CD4-positive, alpha-beta T cell treated with Interferon alpha-2 for 1 hour (primary cell): ENCODE data around the gene AFTPH.

Source experiments
- DNase-seq, 2 donors: peaks; one replicate each; pipeline ENCODE4 v3.0.0-alpha.2; 2020 to 2022

The AFTPH gene

DNA sequence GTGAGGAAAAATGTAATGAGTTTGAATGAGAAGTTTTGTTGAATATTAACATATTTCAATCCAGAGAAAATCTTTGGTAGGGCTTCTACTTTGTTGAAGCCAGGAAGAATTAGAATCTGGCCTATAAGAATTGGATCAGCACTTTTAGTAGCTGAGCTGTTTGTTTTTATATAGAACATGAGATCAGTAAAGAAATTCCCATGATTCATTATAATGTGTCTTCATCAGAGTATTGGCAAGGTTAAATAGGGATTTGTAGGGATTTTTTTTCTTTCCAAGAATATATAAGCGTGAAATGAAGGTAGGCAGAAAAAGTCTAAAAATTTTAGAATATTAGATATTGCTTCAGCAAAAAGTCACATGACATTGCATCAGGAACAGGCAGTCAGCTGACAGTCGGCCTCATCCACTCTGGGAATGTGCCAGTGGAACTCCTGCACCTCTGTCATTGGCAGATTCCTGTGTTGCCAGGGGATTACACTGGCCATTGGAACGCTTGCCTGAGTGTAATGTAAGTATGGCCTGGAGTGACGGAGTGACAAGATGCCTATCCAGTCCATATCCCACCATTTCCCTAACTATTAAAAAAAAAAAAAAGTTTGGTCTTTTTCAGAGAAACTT lies 69.0 kb downstream of the AFTPH start:
- DNase-seq: no peak

DNA sequence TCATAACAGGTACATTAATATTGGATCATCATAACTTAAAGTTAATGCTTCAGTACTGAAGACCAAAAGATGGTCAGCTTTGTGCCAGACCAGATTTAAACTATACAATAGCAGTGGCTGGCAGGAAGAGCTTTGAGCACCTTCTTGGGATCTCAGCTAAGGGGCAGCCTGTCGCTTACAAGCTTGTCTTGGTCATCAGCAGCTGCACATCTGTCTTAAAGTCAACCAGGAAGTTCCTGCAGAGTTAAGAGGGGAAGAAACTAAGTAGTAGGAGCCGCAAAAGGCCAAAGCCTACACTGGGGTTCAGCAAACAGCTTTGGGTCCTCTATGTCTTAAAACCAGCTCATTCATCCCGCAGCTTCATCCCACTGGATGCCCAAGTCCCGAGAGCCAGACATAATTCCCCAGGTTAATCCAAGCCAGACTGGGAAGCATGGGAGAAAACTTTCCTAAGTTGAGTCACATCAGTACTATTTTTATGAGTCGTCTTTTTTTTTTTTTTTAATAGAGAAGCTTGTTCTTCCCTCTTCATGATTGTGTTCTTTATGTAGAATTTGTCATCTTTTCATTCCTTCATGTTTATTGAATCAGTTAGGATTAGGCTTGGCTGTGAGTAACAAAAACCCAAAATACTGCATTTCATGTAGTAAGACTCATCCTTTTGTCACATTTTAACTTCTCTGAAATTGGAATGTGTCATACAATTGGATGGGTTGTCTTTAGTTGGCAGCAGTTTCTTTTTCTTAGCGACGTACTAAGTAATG lies 70.3 kb downstream of the AFTPH start:
- no peak for DNase-seq

DNA sequence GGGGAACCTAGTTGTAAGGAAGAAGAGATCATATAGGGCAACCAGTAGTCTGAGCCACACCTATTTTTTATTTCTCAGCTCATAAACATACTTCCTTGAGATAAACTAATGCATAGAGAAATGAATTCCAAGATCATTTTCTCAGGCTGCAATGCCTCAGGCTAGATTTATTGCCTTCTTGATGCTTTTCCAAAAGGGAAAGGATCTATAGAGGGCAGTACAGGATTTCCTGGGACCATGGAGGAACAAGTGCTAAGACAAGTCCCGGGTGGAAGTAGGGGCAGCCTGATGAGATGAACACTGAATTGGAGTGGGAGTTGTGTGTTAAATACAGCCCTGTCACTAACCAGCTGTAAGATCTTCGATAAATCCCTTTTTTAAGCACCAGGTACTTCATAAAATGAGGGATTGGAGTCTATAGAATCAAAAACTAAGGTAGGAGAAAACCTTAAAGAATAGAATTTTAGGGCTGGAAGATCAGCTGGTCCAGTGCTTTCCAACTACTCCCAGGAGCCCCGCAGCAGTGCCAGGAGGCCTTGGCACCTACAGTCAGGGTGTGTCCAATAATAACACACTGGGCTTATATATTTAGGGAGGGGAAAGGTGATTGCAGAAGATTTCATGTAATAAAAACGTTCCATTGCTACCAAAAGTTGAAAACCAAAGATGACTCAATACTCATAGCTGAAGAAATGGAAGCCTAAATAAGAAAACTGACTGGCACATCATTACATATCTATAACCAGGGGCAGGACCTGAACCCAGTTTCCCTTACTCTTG lies 71.5 kb downstream of the AFTPH start:
- no peak for DNase-seq

DNA sequence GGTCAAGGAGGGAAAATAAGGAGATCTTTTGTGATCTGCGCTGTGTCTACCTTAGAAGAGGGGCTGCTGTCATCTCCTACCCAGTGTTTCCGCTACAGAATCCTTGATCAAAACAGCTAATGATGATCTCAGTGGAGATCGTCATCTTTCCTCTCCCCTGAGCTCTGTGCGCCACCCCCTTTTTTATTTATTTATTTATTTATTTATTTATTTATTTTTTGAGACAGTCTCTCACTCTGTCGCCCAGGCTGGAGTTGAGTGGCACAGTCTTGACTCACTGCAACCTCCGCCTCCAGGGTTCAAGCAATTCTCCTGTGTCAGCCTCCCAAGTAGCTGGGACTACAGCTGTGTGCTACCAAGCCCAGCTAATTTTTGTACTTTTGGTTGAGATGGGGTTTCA lies 74.1 kb downstream of the AFTPH start:
- no peak for DNase-seq

DNA sequence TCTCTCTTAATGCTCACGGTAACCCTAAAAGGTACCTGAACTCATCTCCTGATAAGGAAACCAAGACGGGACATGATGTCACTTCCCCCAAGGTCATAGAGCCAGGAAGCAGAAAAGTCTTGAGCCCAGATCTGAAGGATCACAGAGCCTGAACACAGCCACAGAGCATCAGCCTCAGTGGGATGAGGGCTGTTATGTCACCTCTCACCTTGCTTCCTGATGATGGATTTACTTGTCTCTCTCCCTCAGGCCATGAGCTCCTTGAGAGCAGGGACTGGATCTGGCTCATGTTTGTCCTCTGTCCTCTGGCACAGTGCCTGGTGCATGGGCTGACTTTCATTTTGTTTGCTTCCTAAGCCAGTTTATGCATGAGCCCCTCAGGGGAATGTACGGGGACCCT lies 75.3 kb downstream of the AFTPH start:
- DNase-seq: no peak

DNA sequence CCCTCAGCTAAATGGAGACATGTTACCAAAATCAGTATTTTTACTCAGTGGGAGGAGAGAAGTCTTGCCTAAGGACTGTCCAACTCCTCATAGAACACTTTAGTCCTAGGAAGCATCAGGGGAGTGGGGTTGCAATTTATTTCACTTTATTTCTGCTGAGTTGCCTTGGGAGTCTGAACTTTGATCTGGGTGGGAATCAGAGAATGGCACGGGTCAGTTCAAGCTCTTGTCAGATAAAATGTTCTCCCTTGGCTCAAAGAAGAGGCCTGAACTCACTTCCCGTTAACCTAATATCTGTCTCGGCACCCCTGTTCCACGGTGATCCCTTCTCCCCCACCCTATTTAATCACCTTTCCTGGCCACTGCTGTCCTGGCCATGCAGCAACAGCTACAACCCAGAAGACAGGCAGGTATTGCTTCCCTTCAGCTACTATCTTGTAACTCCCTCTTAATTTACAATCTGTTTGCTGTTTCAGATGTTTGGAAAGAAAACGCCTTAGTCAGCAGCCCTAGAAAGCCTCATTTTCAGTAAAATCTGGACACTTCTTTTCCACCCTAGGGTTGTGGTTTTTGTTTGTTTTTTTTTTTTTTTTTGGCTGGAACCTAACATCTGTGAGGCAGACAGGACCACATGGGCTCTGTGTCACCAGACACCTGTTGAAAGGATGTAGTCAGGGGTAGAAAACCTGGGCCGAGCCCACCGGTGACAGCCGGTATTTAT lies 77.1 kb downstream of the AFTPH start:
- no peak for DNase-seq

DNA sequence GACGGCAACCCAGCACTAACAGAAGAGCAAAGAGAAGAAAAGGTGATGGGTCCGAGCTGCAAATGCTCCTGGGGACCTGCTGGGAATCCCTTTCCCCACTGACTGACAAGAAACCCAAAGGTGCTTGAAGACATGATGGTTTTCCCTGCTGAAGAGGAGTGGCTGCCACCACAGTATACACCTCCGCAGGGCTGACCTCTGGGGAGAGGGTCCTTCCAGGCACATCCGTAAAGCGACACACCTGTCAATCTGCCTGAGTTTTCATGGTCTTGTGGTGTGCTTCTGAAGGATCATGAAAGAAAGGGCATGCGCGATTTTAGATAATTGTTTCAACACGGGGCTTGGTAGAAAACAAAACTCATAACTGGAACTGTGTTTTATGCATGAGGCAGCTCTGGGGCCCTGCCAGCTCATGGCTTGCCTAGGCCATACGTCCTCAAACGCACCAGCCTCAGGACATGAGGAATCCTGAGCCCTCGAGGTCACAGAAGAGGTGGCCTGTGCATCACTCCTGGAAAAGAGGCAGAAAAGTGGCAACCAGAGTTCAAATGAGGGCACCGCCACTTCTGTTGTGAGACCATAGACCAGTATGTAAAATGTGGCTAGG lies 77.8 kb downstream of the AFTPH start:
- DNase-seq: no peak

DNA sequence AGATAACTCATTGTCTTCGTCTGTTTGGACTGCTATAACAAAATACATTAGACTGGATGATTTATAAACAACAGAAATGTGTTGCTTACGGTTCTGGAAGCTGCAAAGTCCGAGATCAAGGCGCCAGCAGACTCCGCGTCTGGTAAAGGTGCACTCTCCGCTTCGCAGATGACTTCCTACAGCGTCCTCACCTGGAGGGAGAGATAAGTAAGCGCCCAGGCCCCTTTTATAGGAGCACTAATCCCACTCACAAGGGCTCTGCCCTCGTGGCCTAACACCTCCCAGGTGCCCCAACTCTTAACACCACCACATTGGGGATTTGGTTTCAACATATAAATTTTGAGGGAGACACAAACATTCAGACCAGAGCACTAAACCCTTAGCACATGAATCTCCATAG lies 78.3 kb downstream of the AFTPH start:
- DNase-seq: no peak

DNA sequence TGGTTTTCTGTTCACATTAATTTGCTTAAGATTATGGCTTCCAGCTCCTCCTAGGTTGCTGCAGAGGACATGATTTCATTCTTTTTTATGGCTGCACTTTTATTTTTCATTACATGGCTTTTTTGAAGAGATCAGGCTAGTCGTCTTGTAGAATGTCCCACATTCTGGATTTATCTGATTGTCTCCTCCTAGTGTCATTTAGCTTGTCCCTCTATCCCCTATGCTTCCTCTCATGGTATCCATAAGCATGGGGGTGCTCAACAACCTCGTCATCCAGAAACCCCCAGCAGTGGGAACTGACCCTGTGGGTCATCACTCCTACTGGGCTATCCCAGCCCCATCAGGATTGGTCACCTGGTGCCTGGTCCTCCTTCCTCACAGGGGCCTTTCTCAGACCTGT lies 80.0 kb downstream of the AFTPH start:
- no peak for DNase-seq

DNA sequence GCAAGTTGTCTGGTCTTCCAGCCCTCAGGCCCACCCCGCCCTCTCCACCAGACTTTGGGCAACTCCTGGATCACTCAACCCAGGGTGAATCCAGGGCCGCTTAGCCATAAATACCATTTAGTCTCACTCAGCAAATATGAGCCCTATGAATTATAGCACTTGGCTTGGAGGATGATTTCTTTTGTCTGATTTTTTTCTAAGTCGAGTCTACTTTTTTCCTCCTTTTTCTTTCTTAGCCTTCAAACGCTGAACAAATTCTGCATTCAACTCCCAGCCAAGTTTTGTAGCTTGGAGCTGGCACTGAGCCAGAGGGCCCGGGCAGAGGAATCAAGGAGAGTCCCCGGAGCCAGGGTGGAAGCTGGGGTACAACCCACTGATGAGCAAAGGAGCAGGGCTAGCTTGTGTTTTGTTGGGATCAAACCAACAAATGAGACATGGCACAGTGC lies 80.9 kb downstream of the AFTPH start:
- DNase-seq: no peak

DNA sequence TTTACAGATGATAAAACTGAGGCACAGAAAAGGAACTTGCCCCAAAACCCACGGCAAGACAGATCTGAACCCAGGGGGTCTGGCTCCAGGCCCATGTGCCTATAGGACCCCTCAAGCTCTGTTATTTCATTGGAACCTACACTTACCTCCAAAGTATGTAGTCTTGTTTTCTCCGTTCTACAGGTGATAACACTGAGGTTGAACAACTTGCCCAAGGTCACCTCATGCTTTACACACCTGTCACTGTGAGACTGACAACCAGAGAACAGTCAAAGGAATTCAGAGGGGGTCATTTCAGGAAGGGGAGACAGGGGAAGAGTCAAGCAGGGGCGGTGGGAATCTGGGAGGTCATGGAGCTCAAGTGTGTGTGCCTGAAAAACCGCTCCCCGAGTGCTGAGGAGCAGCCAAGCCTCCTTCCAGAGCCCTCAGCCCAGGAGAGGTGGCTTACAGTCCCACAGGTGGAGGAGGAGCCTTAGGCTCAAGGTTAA lies 81.9 kb downstream of the AFTPH start:
- no peak for DNase-seq

DNA sequence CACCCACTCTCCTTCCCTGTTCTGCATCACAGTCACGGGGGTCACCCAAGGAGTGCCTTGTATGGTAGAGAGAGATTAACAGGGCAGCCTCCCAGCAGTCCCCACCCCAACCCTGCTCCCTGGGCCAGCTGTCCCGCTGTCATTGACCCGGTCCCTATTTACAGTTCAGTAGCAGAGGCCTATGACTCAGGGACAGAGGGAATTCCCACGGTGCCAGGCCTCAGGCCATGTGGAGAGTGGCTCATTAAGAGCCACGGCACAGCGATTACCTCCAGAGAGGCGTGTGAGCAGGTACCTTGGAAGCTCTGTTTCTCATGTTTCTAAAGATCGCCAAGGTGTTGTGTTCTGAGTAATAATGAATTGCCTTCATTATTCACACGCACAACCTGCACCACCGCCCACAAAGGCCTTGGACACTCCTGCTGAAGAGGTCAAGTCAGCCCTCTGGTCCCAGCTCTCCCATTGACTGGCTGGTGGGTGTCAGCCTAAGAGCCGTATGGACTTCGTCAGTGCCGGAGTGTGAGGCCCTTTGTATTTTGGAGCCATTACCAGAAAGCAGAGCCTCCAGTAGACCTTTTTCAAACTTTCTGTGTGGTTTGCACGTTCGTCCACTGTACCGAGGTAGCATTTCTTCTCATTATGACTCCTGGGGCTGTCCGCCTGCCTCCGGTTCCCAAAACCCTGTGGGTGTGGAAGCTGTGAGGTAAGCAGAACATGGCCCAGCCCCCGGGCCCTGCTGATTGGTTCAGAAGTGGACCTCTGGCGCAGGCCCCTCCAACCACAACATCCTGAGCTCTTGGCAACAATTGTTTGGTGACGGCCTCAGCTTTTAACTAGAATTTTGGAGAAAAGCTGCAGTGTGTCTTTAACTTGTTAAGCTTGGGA lies 82.6 kb downstream of the AFTPH start:
- DNase-seq: peak; percentile 92

DNA sequence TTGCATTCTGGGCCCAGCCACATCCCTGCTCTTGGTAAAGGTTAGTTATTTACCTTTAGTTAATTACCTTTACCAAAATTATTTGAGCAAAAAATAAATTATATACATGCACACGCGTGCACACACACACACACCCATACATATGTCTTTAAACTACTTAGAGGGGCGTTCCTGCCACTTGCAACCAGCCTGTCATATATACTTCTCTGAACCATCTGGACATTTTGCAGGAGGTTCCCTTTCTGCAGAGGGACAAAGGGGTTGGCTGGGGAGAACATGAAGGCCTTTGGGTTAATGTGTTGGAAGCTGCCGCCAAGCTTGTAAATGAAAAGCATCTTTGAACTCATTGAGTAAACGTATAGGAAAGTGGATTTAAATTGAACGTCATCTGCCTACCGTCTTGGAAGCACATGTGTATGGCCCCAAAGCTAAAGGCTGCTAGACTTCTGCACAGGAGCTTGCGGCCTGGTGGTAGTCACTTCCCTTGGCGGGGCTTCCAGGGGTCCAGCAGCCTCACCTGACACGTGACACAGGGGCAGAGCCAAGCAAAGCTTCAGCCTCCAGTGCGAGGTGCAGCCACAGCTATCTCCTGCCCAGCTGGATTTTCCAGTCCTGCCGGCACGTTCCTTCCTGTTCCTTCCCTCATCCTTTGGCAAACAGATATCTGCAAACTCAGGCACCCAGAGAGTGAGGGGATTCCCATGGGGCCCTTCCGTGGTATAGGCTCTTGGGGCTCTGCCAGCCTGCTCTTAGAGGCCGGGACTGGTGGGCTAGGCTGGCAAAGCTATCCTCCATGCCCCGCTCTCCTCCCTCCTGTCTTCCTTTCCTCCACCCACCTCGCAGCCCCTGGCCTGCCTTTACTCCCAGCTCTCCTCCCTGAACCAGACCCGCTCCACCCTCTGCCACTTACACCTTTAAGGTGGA lies 83.5 kb downstream of the AFTPH start:
- no peak for DNase-seq

DNA sequence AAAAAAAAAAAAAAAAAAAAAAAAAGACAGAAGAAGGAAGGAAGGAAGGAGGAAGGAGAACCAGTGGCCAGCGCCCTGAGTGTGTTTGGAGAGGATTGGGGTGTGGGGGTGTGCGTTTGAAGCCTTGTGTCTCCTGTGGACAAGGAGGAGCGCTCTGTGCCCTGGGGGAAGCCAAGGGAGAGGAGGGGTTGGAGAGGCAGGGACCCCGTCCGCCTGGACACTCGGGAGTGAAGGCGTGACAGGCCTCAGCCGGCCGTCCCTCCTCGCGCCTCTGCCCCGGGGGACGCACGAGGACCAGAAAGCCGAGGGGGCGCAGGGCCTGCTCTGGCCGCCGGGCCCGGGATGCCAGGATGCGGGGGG lies 84.7 kb downstream of the AFTPH start:
- DNase-seq: no peak

DNA sequence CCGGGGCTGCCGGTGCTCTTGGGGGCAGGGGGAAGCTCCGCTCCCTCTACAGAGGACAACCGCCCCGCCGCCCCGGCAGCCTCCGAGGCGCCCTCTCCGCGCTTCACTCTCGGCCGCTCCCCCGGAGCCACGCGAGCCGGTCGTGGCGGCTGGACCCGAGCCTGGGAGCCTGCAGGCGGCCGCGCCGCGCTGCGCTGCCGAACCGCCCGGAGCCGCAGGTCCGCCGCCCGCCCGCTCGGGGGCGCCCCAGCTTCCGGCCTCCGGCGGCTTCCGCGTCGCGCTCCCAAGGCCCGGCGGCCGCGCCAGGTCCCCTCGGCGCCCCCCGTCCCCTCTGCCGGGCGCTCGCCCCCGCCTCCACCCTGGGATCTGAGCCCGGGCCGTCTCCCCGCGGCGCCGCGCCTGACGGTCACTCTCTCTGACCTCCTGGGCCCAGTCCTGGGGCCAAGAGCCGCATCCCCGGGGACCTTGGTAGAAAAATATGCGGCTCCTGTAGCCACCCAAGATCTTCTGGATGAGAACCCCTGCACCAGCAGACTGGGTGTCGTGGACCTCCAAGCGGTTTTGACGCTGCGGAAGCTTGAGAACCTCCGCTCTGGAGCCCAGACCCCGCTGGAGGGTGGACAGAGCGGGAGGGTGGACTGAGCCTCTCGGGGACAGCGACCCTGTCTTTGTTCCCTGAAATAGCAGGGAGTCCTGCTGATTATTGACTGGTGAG lies 85.3 kb downstream of the AFTPH start:
- peak; percentile 65 to 80 for DNase-seq

DNA sequence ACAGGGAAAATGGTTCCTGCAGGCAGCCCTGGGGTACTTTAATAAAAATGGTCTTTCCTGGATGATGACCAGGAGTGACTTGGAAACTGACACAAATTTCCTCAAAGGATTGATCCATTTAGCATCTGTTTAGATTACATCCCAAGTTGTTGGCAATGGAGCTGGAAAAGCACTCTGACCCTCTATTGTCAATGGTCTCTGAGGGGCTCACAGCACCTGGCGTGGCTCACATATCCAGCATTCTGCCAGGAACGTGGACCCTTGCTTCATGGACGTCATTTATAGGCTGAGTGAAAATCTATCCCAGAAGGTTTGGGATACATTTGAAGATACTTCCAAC lies 85.8 kb downstream of the AFTPH start:
- DNase-seq: no peak

DNA sequence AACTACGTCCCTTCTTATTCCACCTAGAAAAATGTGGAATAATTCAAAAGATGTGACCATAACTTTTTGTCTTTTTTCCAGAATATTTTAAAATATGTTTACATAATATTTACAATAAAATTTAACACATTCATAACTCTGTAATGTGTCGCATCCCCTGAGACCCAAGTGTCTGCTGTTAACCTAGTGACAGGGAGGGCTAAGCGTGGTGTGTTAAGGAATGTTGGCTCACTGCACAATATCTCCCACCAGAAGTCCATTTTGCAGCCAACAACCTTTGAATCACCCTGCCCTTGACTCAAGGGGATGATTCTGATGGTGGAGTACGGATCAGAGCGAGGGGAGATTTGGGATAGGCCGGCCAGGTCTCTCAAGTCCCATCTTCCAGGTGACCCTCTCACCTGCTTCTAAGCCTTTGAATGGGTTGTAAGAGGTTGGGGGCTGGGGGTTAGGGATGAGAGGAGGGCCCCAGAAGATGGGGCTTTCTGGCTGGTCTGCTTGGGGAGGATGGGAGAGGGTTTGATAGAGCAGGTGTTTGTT lies 86.3 kb downstream of the AFTPH start:
- DNase-seq: no peak

DNA sequence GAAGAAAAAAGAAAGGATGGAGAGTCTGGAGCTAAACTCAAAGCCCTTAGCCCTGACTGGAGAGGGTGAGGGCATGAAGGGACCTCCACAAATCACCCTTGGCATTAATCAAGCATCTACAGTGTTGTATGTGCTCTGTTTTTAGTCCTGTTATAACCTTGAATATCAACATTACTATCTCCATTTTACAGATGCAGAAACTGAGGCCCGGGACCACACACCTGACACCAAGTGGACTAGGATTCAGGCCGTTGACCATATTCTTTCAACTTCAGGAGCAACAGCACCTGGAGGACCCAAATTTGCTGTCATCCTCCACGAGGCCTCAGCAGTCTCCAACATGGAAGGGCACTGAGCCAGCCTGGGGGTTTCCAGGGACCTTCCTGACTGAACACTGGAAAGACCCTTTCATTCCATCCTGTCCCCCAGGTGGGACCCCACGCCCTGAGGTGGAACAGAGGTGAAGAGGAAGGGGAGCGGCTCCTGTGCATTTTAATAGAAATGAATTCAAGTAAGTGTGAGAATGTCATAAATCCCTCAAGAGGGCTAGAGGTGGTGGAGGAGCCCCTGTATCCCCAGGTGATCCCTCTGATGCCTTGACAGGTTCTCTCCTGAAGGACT lies 88.6 kb downstream of the AFTPH start:
- no peak for DNase-seq

DNA sequence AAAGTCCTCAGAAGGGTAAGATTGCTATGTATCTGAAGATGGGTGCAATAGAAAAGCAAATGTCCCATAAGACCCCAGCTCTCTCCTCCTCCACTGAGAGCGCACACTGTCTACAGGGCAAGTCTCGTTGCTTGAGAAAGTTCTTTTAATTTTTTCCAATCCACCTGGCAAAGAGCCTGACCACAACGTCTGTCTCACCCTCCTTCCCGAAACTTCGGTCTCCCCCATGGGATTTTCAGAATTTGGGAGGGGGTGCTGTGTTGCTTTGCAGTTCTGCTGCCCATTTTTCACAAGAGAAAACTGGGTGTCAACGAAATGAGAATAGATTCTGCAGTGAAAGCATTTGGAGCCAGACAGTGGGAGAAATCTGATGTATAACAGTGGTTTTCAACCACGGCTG lies 89.1 kb downstream of the AFTPH start:
- no peak for DNase-seq
